ENCODE results near the gene TMEM225B. TPM values are rescaled to one million over a fixed set of nuclear protein-coding genes. Genes with fewer than 3 reads are reported as not detected.

TMEM225B gene
- total RNA-seq, 4 donors from 2014 or later = not detected

DNA sequence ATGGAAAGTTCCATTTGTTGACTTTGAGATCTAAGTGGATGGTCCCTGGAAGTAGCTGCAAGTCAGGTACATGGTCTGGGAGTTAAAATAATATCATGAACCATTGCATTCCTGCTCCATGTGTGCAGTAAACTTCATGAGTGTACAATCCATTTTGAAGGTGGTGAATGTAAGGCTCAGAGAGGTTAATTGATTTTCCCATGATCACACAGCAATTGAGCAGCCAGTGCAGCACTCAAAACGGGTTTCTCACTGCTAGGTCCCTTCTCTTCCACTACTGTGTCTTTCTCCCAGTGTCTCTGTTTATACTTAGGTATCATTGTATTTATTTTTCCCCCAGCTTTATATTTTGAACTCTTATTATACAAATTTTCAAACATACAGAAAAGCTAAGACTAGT, 28.6 kb downstream of the TMEM225B start:
- intact Hi-C loops (cut with DNase I; ENCODE audit: low total_unique reads) = no loop called here
- H3K27ac ChIP-seq = no peak overlapping the region
- H3K27me3 ChIP-seq = no peaks in the 10 kb centered on the region
- no peak for ATAC-seq
- DNase-seq = no peak
- no peaks in the 10 kb centered on the region for H3K9me3 ChIP-seq
- no peak for TF ChIP-seq POLR2A (IDR thresholded peaks at IDR 0.05)
- TF ChIP-seq CTCF (IDR thresholded peaks at IDR 0.05 in 4 of 5, conservative IDR thresholded peaks at IDR 0.05 in 1 of 5) = no peak
- in situ Hi-C loops (cut with MboI; ENCODE audit: low sequenced_read_pairs in 4 of 4) = loop anchor here in 1 of 4 donors (25.0 kb wide), 1 partner anchor 211 kb away; the partner anchor contains the start of gene CYP3A43
- H3K4me1 ChIP-seq = peaks cover 6 to 7% of the 10 kb centered on the region in 2 donors
- no peak overlapping the region for H3K4me3 ChIP-seq
- peaks cover 0 to 87% of the 10 kb centered on the region in 2 donors for H3K36me3 ChIP-seq

GRCh38 chr7:99627513-99627912, 29.4 kb downstream of the TMEM225B start:
- Histone ChIP-seq H3K27ac (no peak overlapping the region), H3K9me3 (no peaks in the 10 kb centered on the region), H3K4me3 (no peak overlapping the region), H3K27me3 (no peaks in the 10 kb centered on the region), H3K4me1 (peaks cover 10% of the 10 kb centered on the region in 2 donors), H3K36me3 (peaks cover 0 to 79% of the 10 kb centered on the region in 2 donors)
- ATAC-seq = no peak
- DNase-seq = no peak
- in situ Hi-C loops (cut with MboI; ENCODE audit: low sequenced_read_pairs in 4 of 4) (loop anchor here in 1 of 4 donors (25.0 kb wide), 1 partner anchor 210 kb away; the partner anchor contains the start of gene CYP3A43), intact Hi-C loops (cut with DNase I; ENCODE audit: low total_unique reads) (no loop called here)
- TF ChIP-seq CTCF (IDR thresholded peaks at IDR 0.05 in 4 of 5, conservative IDR thresholded peaks at IDR 0.05 in 1 of 5) (no peak), POLR2A (IDR thresholded peaks at IDR 0.05) (no peak)

DNA sequence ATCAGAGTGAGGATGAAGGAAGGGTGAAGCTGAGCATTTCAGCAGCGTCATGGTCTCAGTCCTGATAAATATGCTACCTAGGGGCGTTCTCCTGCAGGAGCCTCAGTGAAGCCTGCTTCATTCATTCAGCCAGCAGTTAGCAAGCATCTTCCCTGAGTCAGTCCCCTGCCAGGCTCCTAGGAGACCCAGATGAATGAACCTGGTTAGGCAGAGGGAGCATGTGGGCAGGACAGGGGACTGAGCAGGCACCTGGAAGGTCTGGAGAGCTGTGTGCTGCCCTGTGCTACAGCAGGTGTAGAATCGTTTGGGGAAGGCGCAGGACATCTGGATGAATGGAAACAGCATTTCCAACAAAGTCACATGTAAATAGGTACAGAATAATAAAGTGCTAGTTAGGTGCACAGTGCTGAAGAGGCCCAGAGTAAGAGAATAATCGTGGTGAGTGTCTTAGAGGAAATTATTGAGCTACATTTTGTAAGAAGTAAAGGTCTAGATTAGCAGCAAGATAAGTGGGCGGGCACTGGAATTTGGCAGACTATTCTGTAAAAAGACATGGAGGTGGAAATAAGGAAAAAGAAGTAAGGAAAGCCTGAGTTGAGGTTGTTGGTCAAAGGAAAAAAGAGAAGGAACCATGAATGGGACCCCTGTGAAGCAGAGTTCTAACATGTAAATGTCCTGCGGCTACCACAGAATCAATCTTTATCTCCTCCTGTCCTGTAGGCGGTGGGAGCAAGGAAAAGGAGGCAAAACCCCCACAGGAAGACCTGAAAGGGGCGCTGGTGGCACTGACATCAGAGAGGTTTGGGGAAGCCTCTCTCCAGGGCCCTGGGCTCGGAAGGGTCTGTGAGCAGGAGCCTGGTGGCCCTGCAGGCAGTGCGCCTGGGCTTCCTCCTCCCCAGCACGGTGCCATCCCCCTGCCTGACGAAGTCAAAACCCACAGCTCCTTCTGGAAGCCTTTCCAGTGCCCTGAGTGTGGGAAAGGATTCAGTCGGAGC, 30.7 kb downstream of the TMEM225B start:
- no peaks in the 10 kb centered on the region for H3K9me3 ChIP-seq
- DNase-seq (no peak), ATAC-seq (no peak)
- H3K4me3 ChIP-seq = no peak overlapping the region
- no peak for TF ChIP-seq CTCF (IDR thresholded peaks at IDR 0.05 in 4 of 5, conservative IDR thresholded peaks at IDR 0.05 in 1 of 5)
- TF ChIP-seq POLR2A (IDR thresholded peaks at IDR 0.05) = no peak
- no peaks in the 10 kb centered on the region for H3K27me3 ChIP-seq
- in situ Hi-C loops (cut with MboI; ENCODE audit: low sequenced_read_pairs in 4 of 4) (loop anchor here in 1 of 4 donors (25.0 kb wide), 1 partner anchor 209 kb away; the partner anchor contains the start of gene CYP3A43), intact Hi-C loops (cut with DNase I; ENCODE audit: low total_unique reads) (no loop called here)
- H3K4me1 ChIP-seq = peaks cover 10% of the 10 kb centered on the region in 2 donors
- H3K27ac ChIP-seq = no peak overlapping the region
- peaks cover 0 to 66% of the 10 kb centered on the region in 2 donors for H3K36me3 ChIP-seq

DNA sequence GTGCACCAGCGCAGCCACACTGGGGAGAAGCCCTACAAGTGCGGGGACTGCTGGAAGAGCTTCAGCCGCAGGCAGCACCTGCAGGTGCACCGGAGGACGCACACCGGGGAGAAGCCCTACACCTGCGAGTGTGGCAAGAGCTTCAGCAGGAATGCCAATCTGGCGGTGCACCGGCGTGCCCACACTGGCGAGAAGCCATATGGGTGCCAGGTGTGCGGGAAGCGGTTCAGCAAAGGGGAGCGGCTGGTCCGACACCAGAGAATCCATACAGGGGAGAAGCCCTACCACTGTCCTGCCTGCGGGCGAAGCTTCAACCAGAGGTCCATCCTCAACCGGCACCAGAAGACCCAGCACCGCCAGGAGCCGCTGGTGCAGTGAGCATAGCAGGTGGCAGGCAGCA, 31.6 kb downstream of the TMEM225B start:
- Histone ChIP-seq H3K27ac (no peak overlapping the region), H3K4me1 (peaks cover 10% of the 10 kb centered on the region in 2 donors), H3K4me3 (no peak overlapping the region), H3K9me3 (no peaks in the 10 kb centered on the region), H3K27me3 (no peaks in the 10 kb centered on the region), H3K36me3 (peaks cover 0 to 64% of the 10 kb centered on the region in 2 donors)
- TF ChIP-seq POLR2A (IDR thresholded peaks at IDR 0.05) = no peak
- TF ChIP-seq CTCF (IDR thresholded peaks at IDR 0.05 in 4 of 5, conservative IDR thresholded peaks at IDR 0.05 in 1 of 5) = no peak
- DNase-seq (no peak), ATAC-seq (no peak)
- in situ Hi-C loops (cut with MboI; ENCODE audit: low sequenced_read_pairs in 4 of 4) (loop anchor here in 1 of 4 donors (25.0 kb wide), 1 partner anchor 208 kb away; the partner anchor contains the start of gene CYP3A43), intact Hi-C loops (cut with DNase I; ENCODE audit: low total_unique reads) (no loop called here)
